HepG2 (cell line): ENCODE measurements around the gene SLC25A20. TPM values are rescaled to one million over a fixed set of nuclear protein-coding genes. Genes with fewer than 3 reads are reported as not detected.

ENCODE experiments used
- CHD4 ChIP-seq: fragments of 200-600 bp; sonication (generic); IDR thresholded peaks from 2 replicates; pipeline ENCODE4 v1.7.0; 2017; ENCODE audit warnings: mild to moderate bottlenecking, low read length, borderline replicate concordance
- DMAP1 ChIP-seq: IDR thresholded peaks from 2 replicates; pipeline ENCODE4 v1.6.1; 2016
- EEA1 ChIP-seq: sonication (generic); formaldehyde crosslinking; IDR thresholded peaks from 2 replicates; pipeline ENCODE4 v1.5.1; 2020; ENCODE audit warnings: mild to moderate bottlenecking, missing genetic modification reagents, borderline replicate concordance
- ETS1 ChIP-seq: sonication (generic); formaldehyde crosslinking; IDR thresholded peaks from 2 replicates; pipeline ENCODE4 v1.4.0; 2020; ENCODE audit warnings: missing genetic modification reagents
- ETV5 ChIP-seq: IDR thresholded peaks from 2 replicates; pipeline ENCODE4 v1.6.1; 2018; ENCODE audit warnings: missing biosample characterization, missing genetic modification reagents, inconsistent platforms, borderline replicate concordance
- KDM3A ChIP-seq: IDR thresholded peaks from 2 replicates; pipeline ENCODE4 v1.6.1; 2018; ENCODE audit warnings: low read depth, missing compliant biosample characterization
- POLR2G ChIP-seq: fragments of 200-400 bp; formaldehyde crosslinking; IDR thresholded peaks from 2 replicates; pipeline ENCODE4 v1.6.1; 2018; ENCODE audit warnings: mild to moderate bottlenecking, low read depth, low read length, moderate library complexity
- RBM22 ChIP-seq: fragments of 200-400 bp; formaldehyde crosslinking; optimal IDR thresholded peaks from 2 replicates; pipeline ENCODE3; 2017; ENCODE audit warnings: mild to moderate bottlenecking, low read length, moderate library complexity
- SCMH1 ChIP-seq: sonication (generic); formaldehyde crosslinking; IDR thresholded peaks from 2 replicates; pipeline ENCODE4 v1.9.0; 2021; ENCODE audit warnings: missing genetic modification reagents, mild to moderate bottlenecking, borderline replicate concordance
- TSC22D2 ChIP-seq: sonication (generic); formaldehyde crosslinking; IDR thresholded peaks from 2 replicates; pipeline ENCODE4 v1.5.1; 2020; ENCODE audit warnings: missing genetic modification reagents, mild to moderate bottlenecking, borderline replicate concordance
- ZBTB1 ChIP-seq: sonication (generic); formaldehyde crosslinking; IDR thresholded peaks from 2 replicates; pipeline ENCODE4 v1.4.0; 2020; ENCODE audit warnings: missing genetic modification reagents, borderline replicate concordance
- ZBTB39 ChIP-seq: sonication (generic); formaldehyde crosslinking; IDR thresholded peaks from 2 replicates; pipeline ENCODE4 v1.5.0; 2020; ENCODE audit warnings: missing genetic modification reagents
- ZKSCAN5 ChIP-seq: sonication (generic); formaldehyde crosslinking; IDR thresholded peaks from 2 replicates; pipeline ENCODE4 v1.5.1; 2020; ENCODE audit warnings: mild to moderate bottlenecking, missing genetic modification reagents
- ZMYM4 ChIP-seq: sonication (generic); formaldehyde crosslinking; IDR thresholded peaks from 2 replicates; pipeline ENCODE4 v1.8.1; 2023; ENCODE audit warnings: mild to moderate bottlenecking, missing genetic modification reagents
- ZNF180 ChIP-seq: sonication (generic); formaldehyde crosslinking; IDR thresholded peaks from 2 replicates; pipeline ENCODE4 v1.4.0; 2020; ENCODE audit warnings: low read depth, missing genetic modification reagents, borderline replicate concordance
- ZNF337 ChIP-seq: sonication (generic); formaldehyde crosslinking; IDR thresholded peaks from 2 replicates; pipeline ENCODE4 v1.5.1; 2020; ENCODE audit warnings: missing genetic modification reagents, low read depth, mild to moderate bottlenecking, borderline replicate concordance
- ZNF629 ChIP-seq: sonication (generic); formaldehyde crosslinking; conservative IDR thresholded peaks from 2 replicates; pipeline ENCODE4 v1.5.0; 2020; ENCODE audit warnings: missing genetic modification reagents
- ZNF691 ChIP-seq: sonication (generic); formaldehyde crosslinking; IDR thresholded peaks from 2 replicates; pipeline ENCODE4 v1.4.0; 2020; ENCODE audit warnings: missing genetic modification reagents, low read depth, mild to moderate bottlenecking, borderline replicate concordance
- ZNF7 ChIP-seq: IDR thresholded peaks from 2 replicates; pipeline ENCODE4 v1.6.1; 2016; ENCODE audit warnings: missing biosample characterization, missing genetic modification reagents
- ZNF710 ChIP-seq: sonication (generic); formaldehyde crosslinking; IDR thresholded peaks from 2 replicates; pipeline ENCODE4 v1.5.0; 2020; ENCODE audit warnings: mild to moderate bottlenecking, missing genetic modification reagents, borderline replicate concordance
- ZNF772 ChIP-seq: sonication (generic); formaldehyde crosslinking; IDR thresholded peaks from 2 replicates; pipeline ENCODE4 v1.5.0; 2020; ENCODE audit warnings: mild to moderate bottlenecking, missing genetic modification reagents
- ZNF775 ChIP-seq: sonication (generic); formaldehyde crosslinking; IDR thresholded peaks from 2 replicates; pipeline ENCODE4 v1.4.0; 2020; ENCODE audit warnings: missing genetic modification reagents, mild to moderate bottlenecking, moderate library complexity, borderline replicate concordance
- ZNF891 ChIP-seq: sonication (generic); formaldehyde crosslinking; IDR thresholded peaks from 2 replicates; pipeline ENCODE4 v1.5.0; 2020; ENCODE audit warnings: mild to moderate bottlenecking, missing genetic modification reagents
- polyA plus RNA-seq, 8 experiments: library from polyadenylated mRNA; depleted of rRNA in 3 of 8; stranded (reverse) in 7 of 8; unstranded in 1 of 8; fragments of >200 nt; fragmentation: Illumina TruSeq in 4 of 8; extraction: Trizol in 4 of 8; gene quantifications; 2 replicates each; pipeline versions ENCODE4 v1.2.1 to v1.2.3, GENCODE V29; 2011 to 2016; ENCODE audit warnings: low read depth in 4 of 8, missing spikeins in 1 of 8, mixed read lengths in 1 of 8; ENCODE audit not compliant: insufficient read depth in 1 of 8
- total RNA-seq, 5 experiments: library from RNA; depleted of rRNA; stranded (reverse); fragments of >200 nt; fragmentation: Illumina TruSeq; extraction: Trizol; gene quantifications; 2 replicates each; pipeline ENCODE4 v1.2.3, GENCODE V29; 2016; ENCODE audit warnings: low read depth in 1 of 5

The SLC25A20 gene
- total and polyA plus RNA-seq, 2 of the 13 experiments (the other 11 are each of a cell fraction or from before 2014, with no cell fraction given): 21.1 to 26.6 TPM

GRCh38 chr3:48847504-48848423 lies 50.9 kb downstream of the SLC25A20 start, which contains the start of gene PRKAR2A (continued):
- TF ChIP-seq EEA1 (CRISPR knock-in tag) (0 out of 2 replicates have a peak, but pooled peaks have one; percentile 35), ZBTB1 (no peak), ZNF772 (CRISPR knock-in tag) (no peak), ZNF691 (CRISPR knock-in tag) (0 out of 2 replicates have a peak, but pooled peaks have one; percentile 21), TSC22D2 (CRISPR knock-in tag) (no peak), SCMH1 (CRISPR knock-in tag) (no peak), POLR2G (no peak; the same call in none of the 2 replicates), CHD4 (no peak), ZNF891 (0 out of 2 replicates have a peak, but pooled peaks have one; percentile 12), ZNF629 (CRISPR knock-in tag) (no peak), DMAP1 (CRISPR knock-in tag) (no peak), ZNF337 (CRISPR knock-in tag) (no peak), RBM22 (no peak), ZNF180 (CRISPR knock-in tag) (no peak), ZBTB39 (no peak), ETV5 (no peak; the same call in 1 of the 2 replicates), ETS1 (CRISPR knock-in tag) (0 out of 2 replicates have a peak, but pooled peaks have one; percentile 86), ZKSCAN5 (no peak), ZNF710 (CRISPR knock-in tag) (no peak), ZMYM4 (CRISPR knock-in tag) (peak; percentile 74; the same call in 1 of the 2 replicates), ZNF7 (no peak), ZNF775 (CRISPR knock-in tag) (0 out of 2 replicates have a peak, but pooled peaks have one; percentile 54), KDM3A (CRISPR knock-in tag) (no peak)
